ENCODE results near the gene POLD1. TPM values are rescaled to one million over a fixed set of nuclear protein-coding genes. Genes with fewer than 3 reads are reported as not detected.

POLD1 gene
- total and polyA plus RNA-seq, 2 experiments from 2014 or later: 111 to 173 TPM

- H3K4me1 Mint-ChIP-seq: no peaks in the 10 kb centered on the region
- no peak for TF ChIP-seq STAT1 (IDR thresholded peaks at IDR 0.05; ENCODE audit: unreplicated experiment)
- no peak for TF ChIP-seq REST (IDR thresholded peaks at IDR 0.05; ENCODE audit: unreplicated experiment)
- TF ChIP-seq POLR2AphosphoS5 (IDR thresholded peaks at IDR 0.05; ENCODE audit: low read depth): no peak
- TF ChIP-seq EZH2 (IDR thresholded peaks at IDR 0.05; ENCODE audit: low read depth, unreplicated experiment): no peak
- TF ChIP-seq NANOG (IDR thresholded peaks at IDR 0.05; ENCODE audit: borderline replicate concordance): no peak
- TF ChIP-seq ZNF114 (CRISPR knock-in tag; IDR thresholded peaks at IDR 0.05): no peak
- TF ChIP-seq ETS1 (IDR thresholded peaks at IDR 0.05): no peak
- TF ChIP-seq CTCF (conservative IDR thresholded peaks at IDR 0.05; ENCODE audit: low read depth in 2 of 2): no peak
- no peak for TF ChIP-seq JUNB (IDR thresholded peaks at IDR 0.05; ENCODE audit: unreplicated experiment)
- no peak for TF ChIP-seq EZH2phosphoT487 (IDR thresholded peaks at IDR 0.05; ENCODE audit: unreplicated experiment)
- TF ChIP-seq CREB1 (CRISPR knock-in tag; IDR thresholded peaks at IDR 0.05; ENCODE audit: low read depth): no peak
- no peak for TF ChIP-seq ZNF462 (CRISPR knock-in tag; IDR thresholded peaks at IDR 0.05)
- no peak for TF ChIP-seq ZNF331 (CRISPR knock-in tag; IDR thresholded peaks at IDR 0.05; ENCODE audit: low read depth)
These were observed 80.2 kb downstream of the POLD1 start for GRCh38 chr19:50464348-50464747.

More at GRCh38 chr19:50464348-50464747, 80.2 kb downstream of the POLD1 start:
- no peak overlapping the region for H3K4me2 ChIP-seq
- no peak overlapping the region for H2AFZ ChIP-seq
- H3K36me3 Mint-ChIP-seq (ENCODE audit: low read depth): peaks cover 32% of the 10 kb centered on the region
- DNase-seq (ENCODE audit: low spot score) (no peak), ATAC-seq (no peak)
- no peaks in the 10 kb centered on the region for H3K9me2 ChIP-seq (ENCODE audit: insufficient read depth)
- 0 out of 2 replicates have a peak, but pooled peaks cover 3% of the 10 kb centered on the region for H3K4me1 ChIP-seq (ENCODE audit: insufficient read depth)
- H4K20me1 ChIP-seq (replicated peaks; ENCODE audit: insufficient read depth): no peaks in the 10 kb centered on the region
- H3K4me3 Mint-ChIP-seq: no peak overlapping the region
- H3K4me3 ChIP-seq: no peak overlapping the region
- peaks cover 10% of the 10 kb centered on the region for H3K27me3 Mint-ChIP-seq (ENCODE audit: insufficient read depth, low read depth, poor library complexity)
- H3F3A ChIP-seq (replicated peaks; ENCODE audit: low read depth): no peaks in the 10 kb centered on the region
- H3K79me2 ChIP-seq (replicated peaks; ENCODE audit: insufficient read depth): no peaks in the 10 kb centered on the region
- no peaks in the 10 kb centered on the region for H3K27me3 ChIP-seq (ENCODE audit: insufficient read depth)
- H3K9me3 Mint-ChIP-seq: peaks cover 93% of the 10 kb centered on the region
- no peak overlapping the region for H3K27ac Mint-ChIP-seq
- no peak overlapping the region for H3K27ac ChIP-seq (ENCODE audit: low read depth)
- no peaks in the 10 kb centered on the region for H3K36me3 ChIP-seq (ENCODE audit: insufficient read depth)

All from GM23338 (cell line).